ENCODE data around the gene COL7A1. TPM values are rescaled to one million over a fixed set of nuclear protein-coding genes. Genes with fewer than 3 reads are reported as not detected.

The COL7A1 gene
- 107 and 154 TPM in 2 replicates for total RNA-seq (2014; rRNA removed; shearing (Covaris generic))

DNA sequence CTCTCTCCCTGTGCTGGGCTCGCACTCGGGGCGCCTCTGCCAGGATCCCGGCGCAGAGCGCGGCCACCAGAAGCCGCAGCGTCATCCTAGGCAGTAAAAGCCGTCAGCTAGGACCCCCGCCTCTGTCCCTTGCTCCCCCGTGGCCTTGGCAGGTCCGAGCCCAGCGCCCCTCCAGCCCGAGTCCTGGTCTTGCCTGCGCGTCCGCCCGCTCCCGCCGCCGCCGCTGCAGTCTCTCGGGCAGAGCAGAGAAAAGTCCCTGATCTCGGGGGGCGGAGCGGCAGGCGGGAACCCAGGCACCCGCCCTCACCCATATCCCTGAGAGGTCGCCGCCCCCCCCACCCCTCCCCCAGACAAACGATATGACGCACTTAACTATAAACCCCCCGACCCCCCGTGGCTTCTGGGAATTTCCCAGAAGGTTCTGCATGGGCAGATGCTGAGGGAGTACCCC, at the start of gene COL7A1:
TSS of gene COL7A1 (minus strand) at position 255 of the 451 bp plus-strand sequence. CDS start at position 85, 170 bp downstream.
- no peak for DNase-seq (ENCODE audit: low read depth)

DNA sequence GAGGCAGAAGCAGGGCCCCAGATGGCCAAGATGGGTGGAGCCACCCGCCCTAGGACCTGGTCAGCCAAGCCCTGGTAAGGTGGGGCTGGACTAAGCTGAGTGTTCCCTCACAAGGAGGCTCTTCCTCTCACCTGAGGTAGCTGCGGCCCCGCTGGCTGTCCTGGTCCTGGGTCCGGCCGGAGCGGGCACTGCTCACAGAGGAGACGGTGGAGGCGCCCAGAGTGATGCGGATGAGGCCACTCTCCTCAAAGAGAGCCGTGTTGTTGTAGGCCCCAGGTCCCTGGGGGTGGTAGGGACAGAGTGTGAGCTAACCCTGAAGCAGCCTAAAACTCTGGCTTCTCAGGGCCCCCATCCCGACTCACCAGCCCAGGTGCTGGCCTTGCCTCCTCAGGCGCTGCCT, 47.5 kb upstream of the COL7A1 start:
- DNase-seq (ENCODE audit: low read depth): no peak

DNA sequence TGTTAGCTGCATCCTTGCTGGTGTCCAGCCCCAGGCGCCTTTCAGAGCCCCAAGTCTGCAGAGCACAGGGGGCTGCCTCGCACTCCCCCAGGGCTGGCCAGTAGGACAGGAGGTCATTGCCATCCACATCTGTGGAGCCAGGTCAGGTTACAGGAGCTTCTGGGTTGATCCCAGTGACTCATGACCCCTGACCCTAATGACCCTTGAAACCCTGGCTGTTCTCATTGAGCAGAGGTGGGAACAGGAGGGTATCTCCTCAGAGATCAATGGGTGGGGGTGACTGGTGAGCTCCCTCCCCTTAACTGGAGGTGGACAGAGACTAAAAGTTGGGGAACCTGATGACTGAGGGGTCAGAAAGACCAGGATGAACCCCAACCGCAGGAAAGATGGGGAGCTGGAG, 46.3 kb upstream of the COL7A1 start:
- DNase-seq (ENCODE audit: low read depth): no peak

DNA sequence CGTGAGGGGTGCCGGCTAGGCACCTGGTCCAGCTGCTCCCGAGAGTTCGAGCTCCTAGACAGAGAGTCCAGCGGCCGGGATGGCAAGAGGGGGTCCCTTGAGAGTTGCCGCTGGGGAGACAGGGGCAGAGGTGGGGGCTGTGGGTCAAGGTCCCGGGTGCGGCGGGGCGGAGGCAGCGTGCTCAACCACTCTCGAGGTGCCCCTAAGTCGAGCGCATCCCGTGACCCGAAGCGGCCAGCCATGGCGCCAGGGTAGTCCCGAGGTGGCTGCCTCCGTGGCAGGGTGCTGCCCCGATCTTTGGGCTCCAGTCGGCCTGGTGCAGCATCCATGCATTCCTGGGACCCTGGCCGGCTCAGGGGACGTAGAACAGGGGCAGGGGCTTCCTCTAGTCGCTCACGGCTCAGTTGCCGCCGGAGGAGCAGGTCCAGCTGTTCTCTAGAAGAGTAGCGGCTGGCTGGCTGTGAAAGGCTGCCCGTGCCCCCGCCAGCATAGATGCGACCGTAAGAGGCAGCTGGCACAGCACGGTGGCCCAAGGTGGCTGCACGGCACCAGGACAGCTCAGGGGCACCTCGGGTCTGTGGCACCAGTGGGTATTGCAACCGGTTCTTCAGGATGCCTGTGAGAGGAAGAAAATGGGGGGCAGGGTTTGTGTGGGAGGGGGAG, 44.9 kb upstream of the COL7A1 start:
- no peak for DNase-seq (ENCODE audit: low read depth)

- DNase-seq (ENCODE audit: low read depth): no peak
Measured at GRCh38 chr3:48637305-48637704, 42.2 kb upstream of the COL7A1 start.

DNA sequence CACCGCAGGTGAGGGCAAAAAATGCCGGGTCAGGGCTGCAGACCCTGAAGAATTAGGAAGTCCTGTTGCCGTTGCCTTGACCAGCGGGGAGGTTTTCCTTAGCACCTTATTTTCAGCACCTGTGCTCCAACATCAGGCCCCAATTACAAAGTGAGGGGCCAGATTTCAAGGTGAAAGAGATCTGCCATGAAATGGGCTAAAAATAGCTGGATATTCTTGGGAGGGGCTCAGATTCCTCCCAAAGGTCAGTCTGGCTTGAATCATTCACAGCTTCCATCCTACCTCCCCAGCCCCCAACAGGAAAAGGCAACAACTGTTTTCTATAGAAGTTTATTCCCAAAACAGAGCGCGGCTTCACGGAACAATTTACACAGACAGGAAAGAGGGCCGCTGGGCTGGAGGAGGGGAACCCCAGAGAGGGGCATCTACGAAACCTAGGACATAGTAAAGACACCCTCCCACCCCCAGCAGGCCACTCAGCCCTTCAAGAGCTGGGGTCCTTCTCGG, 41.1 kb upstream of the COL7A1 start:
- no peak for DNase-seq (ENCODE audit: low read depth)

GRCh38 chr3:48635222-48636021, 40.3 kb upstream of the COL7A1 start, which contains the start of gene SLC26A6:
Gene SLC26A6, minus strand, starts transcription at chr3:48635461. Its CDS starts 68 bp downstream, at chr3:48635393.
- peak; percentile 97 for DNase-seq (ENCODE audit: low read depth)

DNA sequence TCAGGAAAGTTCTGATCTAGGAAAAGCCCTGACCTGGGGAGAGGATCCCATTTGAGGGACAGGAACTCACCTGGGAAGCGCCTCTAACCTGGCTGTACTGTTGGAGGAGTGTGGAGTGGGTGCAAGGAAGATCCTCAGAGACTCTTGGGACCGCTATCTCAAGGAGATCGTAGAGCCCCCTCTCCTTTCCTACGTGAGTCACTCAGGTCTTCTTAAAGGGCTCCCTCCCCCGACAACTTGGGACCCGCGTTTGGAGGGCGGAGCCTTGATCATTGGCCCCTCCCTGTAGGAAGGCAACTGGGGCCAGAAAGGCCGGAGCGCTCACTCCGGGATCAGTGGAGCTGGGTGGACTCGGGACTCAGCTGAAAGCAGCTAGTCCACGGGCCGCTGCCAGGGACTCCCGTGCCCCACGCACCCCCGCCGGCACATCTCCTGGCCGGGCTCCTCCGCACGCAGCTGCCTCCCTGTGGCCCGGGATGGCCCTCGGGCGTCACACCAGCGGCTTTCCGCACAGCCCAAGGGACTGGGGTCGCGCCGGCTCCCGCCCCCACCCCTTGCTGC, 39.6 kb upstream of the COL7A1 start:
- DNase-seq (ENCODE audit: low read depth): peak; percentile 55

GRCh38 chr3:48633743-48634142, 38.6 kb upstream of the COL7A1 start:
- no peak for DNase-seq (ENCODE audit: low read depth)

GRCh38 chr3:48633256-48633655, 38.1 kb upstream of the COL7A1 start:
- no peak for DNase-seq (ENCODE audit: low read depth)

DNA sequence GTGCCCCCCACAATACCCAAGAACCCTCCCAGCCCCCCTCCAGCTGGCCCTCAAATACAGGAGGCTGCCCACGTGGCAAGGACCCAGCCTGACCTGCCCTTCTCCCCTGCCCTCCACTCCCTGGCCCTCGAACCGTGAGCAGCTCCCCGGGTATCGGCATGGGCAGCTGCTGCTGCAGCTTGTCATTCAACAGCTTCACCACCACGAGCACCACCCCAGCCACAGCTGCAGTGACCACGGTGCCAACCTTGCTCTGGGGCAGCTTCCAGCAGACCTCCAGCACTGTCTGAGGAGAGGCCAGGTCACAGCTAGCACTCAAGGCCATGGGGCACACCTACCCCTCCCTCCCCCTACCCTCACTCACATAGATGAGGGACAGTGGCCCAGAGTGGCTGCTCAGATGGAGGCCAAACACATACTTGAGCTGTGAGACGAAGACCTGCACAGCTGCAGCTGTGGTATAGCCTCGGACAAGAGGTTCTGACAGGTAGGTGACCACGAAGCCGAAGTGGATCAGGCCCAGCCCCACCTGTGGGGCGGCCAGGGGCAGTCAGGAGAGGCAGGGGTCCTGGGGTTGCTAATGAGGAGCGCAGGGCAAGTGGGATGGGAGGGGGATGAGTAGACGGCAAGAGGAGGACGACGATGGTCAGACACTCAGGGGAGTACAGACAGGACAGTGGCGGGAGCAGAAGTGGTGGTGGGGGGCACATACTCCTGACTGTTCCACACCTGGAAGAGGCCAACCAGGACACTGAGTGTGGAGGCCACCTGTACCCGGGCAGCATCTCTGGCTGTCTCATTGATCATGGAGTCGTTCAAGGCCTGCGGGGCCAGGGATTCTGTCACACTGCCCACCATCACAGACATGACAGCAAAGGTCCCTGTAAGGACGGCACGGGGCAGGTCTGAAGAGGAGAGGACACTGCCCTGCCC, 36.7 kb upstream of the COL7A1 start:
- DNase-seq (ENCODE audit: low read depth): no peak

DNA sequence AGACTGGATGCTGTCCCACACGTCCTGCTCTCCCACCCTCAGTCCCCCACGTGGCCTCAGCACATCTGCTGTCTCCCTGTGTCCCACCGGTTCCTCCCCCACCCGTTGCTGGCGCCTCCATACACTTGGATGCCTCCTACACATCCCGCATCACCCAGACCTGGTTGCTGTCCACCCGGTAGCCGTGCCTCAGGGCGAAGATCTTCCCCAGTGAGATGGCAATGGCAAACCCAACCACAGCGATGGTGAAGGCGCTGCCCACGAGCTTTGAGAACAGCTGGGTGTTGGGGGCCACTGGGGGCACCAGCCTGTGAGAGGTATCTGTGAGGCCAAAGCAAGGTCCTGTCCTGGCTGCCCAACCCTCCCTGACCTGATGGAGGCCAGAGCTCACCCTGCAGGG, 35.7 kb upstream of the COL7A1 start:
- no peak for DNase-seq (ENCODE audit: low read depth)

- no peak for DNase-seq (ENCODE audit: low read depth)
Measured at GRCh38 chr3:48630407-48630806, 35.3 kb upstream of the COL7A1 start.

DNA sequence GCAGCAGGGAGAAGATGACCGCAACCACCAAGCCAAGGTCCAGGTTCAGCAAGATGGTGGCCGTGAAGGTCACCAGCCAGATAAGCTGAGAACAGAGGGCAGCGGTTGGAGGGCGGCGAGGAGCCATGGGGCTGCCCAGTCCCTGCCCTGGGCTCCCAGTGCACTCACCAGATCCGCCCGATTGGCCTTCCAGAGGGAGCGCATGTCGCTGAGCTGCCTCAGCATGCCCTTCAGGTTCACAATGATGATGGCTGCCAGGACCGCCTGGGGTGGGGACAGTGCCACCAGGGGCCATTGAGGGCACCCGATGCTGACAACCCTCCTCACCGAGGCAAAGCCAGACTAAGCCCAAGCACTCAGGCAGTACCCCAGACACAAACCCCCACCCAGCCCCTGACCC, 34.8 kb upstream of the COL7A1 start:
- no peak for DNase-seq (ENCODE audit: low read depth)

DNA sequence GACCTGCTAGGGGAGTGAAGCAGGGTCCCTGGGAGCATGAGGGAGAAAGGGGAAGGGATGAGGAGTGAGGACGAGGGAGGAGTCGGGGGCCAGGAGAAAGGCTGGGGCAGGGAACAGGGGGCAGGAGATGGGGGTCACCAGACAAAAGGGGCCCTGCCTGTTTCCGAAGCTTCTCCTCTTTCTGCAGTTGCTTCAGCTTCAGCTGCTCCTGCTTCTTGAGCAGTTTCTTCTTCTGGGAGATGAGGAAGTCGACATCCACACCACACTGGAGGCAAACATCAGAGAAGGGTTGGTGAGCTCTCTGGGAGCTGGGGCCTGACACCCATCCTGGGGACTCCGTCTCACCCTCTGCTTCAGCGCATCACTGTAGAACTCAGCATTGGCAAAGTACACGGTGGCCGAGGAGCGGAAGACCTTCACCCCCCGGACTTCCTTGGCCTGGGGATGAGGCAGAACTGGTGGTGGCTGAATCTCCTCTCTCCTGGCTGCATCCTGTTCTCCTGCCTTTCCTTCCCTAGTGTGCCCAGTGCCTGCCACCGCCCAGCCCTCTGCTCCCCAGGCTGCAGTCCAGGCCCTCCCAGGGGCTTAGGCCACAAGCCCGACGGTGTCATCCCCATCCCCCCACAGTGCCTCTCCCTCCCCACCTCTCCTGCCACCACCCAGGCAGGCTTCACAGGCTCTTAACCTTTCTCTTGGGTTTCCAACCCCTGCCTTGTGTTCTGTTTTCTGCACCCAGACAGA, 33.3 kb upstream of the COL7A1 start:
- DNase-seq (ENCODE audit: low read depth): no peak

GRCh38 chr3:48625600-48625999, 30.5 kb upstream of the COL7A1 start:
- DNase-seq (ENCODE audit: low read depth): no peak

- no peak for DNase-seq (ENCODE audit: low read depth)
Measured at GRCh38 chr3:48624767-48625166, 29.6 kb upstream of the COL7A1 start.

DNA sequence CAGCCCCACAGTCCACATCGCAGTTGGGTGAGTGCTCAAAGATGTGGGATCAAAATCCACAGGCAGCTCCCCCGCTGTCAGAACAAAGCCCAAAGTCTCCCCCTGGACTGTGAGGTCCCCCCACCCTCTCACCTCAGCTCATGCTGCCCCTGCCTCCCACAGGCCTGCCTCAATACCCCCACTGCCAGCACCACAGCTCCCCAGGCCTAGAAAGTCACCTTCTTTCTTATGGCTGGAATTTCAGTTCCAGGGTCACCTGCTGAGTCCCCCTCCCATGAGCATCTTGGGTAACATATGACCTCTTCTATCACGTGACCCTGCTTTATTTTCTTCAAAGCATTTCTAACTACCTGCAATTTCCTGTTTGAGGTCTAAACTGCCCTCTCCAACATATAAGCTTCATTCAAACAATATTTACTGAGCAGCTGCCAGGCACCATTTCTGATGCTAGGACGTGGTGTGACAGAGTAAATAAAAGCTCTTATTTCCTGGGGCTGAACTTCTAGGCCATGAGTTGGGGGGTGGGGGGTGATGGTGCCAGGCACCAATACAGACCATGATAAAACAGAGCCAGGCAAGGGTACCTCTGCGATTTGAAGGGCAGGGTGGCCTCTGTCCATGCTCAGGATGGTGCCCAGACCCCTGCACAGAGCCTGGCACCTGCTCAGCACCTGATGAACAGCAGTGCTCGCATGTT, 28.9 kb upstream of the COL7A1 start:
- DNase-seq (ENCODE audit: low read depth): no peak

GRCh38 chr3:48621461-48621869, 26.3 kb upstream of the COL7A1 start, which contains the start of gene TMEM89:
Gene TMEM89, minus strand, starts transcription at chr3:48621769. Its CDS starts 13 bp downstream, at chr3:48621756.
- no peak for DNase-seq (ENCODE audit: low read depth)

Data from Daoy (cell line).